A172 (cell line): Measurements from ENCODE around the gene RFX7. TPM values are rescaled to one million over a fixed set of nuclear protein-coding genes. Genes with fewer than 3 reads are reported as not detected.
A peak's percentile ranks its signal among the peaks of the same experiment; 100 is the strongest.

Experiments
- DNase-seq: peaks from one replicate; pipeline ENCODE4 v3.0.0-alpha.2; 2015; ENCODE audit warnings: low spot score
- total RNA-seq: library from RNA; depleted of rRNA; stranded (reverse); fragments of >200 nt; shearing (Covaris generic); gene quantifications from 2 replicates; pipeline ENCODE4 v1.2.3, GENCODE V29; 2014

RFX7 gene
- total RNA-seq, 1 experiment from 2014 or later: 2.9 TPM

DNA sequence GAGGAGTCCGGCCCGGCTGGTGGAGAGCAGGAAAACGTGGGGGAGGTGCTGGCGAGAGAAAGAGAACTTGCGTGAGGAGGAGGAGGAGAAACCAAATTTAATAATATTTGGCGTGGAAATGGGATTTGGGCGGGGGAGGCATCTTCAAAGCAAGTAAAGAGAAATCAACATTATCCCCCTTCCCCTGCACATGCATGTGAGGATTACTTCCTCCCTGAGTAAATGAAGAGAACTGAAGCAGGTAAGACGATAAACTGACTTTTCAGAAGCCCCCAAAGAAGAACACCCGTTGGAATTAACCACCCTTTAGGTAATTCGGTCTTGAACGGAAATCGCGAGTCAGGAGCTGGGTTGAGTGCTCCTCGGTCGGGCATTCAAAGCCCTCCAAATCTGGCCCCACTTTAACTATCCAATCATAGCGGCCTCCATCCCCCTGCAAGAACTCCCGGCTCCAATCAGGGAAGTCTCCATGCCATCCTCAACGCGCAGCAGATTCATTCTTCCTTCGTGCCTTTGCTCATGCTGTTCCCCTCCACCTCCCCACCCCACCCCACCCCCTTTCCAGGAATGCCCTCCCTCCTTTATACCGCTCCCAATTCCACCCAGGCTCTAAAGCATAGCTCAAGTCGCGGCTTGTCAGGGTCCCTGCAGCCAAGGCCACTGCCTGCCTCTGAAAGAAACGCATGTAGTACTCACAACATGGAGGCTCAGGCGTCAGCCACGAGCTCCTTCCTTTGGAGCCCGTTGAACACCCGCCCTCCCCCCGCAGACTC is 545 bp upstream of the RFX7 start:
- DNase-seq: peak; percentile 37

DNA sequence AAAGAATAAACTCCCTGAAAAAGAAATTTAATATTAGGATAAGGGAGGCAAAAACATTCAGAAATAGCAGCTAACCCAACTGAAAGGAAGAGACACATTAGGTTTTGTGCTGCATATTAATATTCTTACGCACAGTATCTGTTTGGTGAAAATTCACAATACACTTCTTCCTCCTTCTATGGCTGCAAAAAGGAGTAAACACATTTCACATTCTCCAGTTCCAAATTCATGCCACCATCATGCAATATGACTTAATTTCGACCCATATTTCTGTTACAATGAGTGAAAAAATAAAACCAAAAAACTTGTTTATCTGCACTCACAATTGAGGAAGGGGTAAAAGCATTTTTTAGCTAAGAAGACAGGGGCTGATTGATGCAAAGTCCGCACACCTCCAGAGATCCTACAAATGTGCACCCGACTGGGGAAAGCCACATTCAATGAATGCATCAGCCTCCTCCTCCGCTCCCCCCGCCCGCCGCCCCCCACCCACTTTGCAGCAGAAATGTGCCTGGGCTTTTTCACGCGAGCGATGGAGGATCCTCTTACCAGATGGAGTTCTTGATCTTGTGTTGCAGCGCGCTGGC is 1.0 kb downstream of the RFX7 start:
- DNase-seq: no peak

DNA sequence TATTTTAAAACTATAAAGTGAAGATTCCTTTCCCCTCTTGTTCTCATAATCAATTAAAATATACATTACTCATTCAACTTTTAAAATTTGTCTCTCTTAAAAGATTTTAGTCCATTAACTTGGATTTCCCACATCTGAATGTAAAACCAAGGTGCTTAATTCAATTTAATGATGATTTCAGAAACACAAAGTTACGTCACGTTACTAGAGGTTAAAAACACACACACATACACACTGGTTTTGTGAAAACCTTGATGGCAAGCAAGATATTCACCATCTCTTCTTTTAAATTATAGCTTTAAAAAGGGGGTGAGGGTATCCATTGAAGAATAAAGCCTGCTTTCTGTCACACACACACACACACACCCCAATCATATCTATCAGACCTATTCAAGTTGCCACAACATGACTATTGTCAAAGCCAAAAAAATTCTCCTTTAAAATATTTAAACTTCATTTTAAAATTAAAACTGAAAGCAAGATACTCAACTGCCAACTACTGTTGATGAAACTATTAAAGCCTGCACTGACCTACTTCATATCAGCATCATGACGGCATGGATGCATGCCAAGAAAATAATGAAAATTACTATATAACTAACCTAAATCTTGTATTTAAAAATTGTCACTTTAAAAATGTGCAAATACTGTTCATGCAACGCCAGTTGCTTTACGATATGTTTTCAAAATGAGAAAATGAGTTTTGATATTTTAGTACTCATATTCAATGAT is 2.1 kb downstream of the RFX7 start:
- DNase-seq: no peak

DNA sequence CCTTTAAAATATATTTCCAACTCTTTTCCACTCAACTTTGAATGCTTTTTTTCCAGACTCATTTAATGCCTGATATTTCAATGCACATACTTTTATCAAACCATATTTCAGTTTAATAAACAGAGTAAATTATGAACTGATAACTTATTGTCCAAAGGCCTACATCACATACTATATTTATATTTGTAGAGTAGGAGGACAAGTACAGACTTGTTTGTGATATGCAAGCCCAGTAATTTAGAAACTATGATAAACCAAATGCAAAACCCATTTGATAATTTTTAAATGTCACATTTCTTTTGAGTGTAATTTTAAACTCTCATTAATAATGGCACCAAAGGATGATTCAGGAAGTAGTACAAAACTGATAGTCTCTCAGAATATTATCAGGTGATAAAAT is 3.3 kb downstream of the RFX7 start:
- DNase-seq: no peak

DNA sequence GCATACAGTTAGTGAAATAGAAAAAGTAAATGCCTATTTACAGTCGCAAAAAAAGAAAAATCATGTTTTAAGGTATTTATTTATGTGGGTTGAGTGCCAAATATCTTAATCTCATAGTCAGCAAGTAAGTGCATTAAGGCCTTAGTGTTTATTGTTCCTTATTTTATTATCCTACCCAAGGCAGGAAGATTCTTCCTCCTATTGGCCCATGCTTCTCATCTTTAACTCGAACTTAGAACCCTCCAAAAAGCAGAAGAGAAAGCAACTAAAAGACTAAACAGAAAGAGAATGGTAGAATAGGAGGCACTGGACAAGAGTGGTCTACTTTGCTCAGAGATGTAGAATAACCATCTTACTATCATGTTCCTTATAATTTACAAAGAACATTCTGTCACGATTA is 7.5 kb downstream of the RFX7 start:
- no peak for DNase-seq

DNA sequence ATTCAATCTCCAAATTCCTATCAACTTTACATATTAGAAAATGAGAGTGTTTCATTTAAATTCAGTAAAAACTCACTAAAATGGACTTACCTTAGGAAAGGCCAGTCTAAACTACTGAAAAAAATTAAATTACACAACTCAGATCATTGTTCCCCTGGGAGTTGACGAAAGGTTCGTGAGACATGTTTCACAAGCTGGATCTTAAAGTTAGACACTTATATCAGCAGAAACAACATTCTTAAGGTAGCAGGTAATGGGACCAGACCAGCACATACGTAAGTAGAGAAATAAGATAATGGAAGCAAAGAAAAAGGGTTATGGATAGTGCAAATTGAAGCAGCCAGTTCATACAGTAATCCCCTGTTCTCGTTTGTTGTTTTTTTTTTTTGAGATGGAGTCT is 8.9 kb downstream of the RFX7 start:
- DNase-seq: no peak

DNA sequence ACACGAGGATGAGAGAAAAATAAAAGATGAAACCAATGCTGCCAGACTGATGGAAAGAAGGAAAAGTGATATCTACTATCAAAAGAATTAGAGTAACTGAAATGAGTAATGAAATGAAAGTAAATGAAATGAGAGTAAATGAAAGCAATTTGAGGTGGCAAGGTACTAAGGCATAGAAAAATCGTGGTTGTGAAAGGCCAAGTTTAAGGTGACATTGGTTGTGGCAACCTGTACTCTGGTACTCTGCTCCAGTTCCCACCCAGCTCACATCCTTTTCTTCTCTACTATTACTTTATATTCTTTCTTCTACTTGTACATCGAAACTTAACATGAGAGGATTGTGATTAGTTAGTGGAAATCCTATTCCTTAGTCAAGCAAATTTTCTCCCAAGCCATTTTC is 10.1 kb downstream of the RFX7 start:
- DNase-seq: no peak

DNA sequence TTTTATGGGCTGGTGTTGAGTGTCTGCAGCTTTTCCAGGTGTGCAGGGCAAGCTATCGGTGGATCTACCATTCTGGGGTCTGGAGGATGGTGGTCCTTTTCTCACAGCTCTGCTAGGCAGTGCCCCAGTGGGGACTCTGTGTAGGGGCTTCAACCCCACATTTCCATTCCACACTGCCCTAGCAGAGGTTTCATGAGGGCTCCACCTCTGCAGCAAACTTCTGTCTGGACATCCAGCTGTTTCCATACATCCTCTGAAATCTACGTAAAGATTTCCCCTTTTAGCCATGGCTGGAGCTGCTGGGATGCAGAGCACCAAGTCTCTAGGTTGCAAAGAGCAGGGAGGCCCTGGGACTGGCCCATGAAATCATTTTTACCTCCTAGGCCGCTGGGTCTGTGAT is 11.6 kb downstream of the RFX7 start:
- no peak for DNase-seq

DNA sequence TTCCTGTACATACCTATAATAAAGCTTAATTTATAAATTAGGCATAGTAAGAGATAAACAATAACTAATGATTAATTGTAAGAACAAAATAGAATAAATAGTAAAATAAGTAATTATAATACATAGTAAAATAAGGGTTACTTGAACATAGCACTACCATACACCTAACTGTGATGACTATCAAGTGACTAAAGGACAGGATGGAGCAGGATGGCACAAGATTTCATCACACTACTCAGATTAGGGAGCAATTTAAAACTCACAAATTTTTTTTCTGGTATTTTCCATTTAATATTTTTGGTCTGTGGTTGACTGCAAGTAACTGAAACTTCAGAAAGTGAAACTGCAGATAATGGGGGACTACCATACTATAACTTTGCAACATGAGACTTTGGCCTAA is 14.8 kb downstream of the RFX7 start:
- DNase-seq: no peak

DNA sequence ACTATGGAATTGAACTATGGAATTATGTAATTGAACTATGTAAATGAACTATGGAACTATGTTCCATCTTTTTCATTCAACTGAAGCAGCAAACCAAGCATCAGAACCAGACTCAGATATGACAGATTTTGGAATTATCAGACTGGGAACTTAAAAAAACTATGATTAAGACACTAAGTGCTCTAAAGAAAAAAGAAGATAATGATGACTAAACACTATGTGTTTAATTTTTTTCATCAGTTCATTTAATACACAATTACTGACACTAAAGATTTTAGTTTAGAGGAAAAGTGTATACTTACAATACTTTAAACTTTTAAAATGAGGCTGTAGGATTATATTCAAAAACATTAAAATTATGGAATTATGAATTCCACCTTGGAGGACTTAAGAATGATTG is 15.3 kb downstream of the RFX7 start:
- no peak for DNase-seq

DNA sequence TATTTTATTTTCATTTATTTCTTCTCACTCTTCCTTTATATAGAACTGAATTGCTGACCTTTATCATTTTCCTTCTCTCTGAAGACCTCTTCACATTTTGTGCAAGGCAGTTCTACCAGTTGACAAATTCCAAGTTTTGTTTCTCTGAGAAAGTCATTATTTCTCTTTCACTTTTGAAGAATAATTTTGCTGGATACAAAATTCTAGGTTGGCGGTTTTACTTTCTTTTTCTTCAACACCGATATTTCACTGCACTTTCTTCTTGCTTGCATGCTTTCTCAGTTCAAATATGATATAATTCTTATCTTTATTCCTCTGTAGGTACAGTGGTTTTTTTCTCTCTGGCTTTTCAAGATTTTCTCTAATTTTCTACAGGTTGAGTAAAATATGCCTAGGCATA is 15.9 kb downstream of the RFX7 start:
- no peak for DNase-seq

DNA sequence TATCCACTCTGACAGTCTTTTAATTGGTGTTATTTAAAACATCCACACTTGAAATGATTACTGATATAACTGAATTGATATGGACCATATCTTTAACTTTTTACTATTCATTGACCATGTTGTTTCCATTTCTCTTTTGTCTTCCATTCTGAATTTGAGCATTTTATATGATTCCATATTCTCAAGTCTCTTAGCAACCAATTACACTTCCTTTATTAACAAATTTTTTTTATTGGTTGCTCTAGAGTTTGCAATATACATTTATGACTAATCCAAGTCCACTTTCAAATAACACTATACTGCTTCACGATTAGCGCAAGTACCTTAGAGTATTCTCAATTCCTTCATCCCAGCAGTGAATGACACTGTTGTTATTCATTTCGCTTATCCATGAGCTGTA is 16.4 kb downstream of the RFX7 start:
- DNase-seq: no peak

DNA sequence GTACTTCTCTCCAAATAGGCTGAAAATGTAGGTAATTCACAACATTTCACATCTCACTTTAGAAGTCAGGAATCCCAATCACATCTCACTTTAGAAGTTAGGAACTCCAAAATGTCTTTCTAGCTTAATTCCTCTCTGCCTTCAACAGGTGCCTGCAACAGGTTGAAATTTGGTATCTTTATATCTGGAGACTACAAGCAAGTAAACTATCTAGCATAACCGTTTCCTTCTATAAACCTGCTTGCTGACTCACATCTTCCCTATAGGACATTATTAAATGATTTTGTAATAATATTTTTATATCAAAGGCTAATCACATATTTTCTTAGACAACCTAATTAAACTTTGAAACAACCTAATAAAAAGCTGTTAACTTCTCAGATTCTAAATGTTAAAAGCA is 18.2 kb downstream of the RFX7 start:
- no peak for DNase-seq

DNA sequence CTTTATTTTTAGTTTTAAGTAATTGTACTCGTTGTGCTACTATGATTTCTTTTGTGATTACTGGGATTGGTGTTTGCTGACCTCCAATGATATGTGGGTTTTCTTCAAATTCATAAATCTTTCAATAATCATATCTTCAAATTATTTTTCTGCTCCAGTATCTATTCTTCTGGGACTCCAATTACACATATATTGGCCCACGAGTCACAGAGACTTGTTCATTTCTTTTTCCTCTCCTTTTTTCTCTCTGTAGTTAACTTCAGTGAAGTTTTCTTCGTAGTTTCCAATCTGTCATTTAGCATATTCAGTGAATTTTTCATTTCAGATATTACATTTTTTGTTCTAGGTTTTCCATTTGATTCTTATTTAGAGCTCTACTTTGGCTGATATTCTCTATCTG is 21.4 kb downstream of the RFX7 start:
- no peak for DNase-seq

DNA sequence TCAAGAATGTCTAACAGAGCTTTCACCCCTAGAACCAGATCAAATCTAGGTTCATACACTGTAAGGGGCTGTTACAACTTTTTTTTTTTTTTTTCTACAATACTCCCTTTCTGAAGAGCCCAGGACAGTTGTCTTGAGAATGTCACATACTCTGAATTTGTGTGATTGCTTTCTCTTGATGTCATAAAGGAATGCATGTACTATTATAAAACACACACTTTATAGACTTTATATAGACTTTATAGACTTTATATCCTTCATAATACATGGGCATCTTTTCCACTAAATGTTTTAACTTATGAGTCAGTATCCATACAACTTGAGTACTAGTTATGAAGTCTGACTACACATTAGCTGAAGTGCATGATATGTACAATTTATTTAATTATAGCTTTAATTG is 26.3 kb downstream of the RFX7 start:
- no peak for DNase-seq

DNA sequence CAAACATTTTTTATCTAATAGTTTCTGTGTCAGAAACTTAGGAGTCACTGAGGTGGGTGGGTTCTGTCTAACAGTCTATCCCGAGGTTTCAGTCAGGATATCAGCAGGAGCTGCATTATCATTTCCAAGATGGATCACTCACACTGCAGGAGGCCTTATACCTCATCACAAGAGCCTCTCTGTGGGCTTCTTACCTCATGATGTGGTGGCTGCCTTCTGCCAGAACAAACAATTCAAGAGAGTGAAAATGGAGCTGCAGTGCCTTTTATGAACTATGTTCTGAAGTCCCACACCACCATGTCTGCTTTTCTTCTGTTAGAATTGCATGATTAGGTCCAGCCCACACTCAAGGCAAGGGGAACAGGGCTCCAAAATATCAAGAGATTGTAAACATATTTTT is 27.9 kb downstream of the RFX7 start:
- peak; percentile 49 for DNase-seq

DNA sequence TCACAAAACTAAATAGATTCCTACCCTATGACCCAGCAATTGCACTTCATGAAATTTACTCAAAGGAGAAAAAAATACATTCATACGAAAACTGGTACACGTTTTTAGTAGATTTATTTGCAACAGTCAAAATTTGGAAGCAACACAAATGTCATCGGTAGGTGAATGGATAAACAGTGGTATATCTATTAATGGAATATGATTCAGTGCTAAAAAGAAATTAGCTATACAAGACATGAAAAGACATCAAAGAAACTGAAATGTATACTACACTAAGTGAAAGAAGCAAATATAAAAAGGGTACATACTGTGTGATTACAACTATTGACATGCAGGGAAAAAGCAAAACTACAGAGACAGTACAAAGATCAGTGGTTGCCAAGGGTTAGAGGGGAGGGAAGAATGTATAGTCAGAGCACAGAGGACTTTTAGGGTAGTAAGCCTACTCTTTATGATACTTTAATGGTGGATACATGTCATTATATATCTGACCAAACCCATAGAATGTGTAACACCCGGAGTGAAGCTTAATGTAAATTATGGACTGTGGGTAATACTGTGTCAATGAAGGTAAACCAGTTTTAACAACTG is 31.6 kb downstream of the RFX7 start:
- DNase-seq: no peak

DNA sequence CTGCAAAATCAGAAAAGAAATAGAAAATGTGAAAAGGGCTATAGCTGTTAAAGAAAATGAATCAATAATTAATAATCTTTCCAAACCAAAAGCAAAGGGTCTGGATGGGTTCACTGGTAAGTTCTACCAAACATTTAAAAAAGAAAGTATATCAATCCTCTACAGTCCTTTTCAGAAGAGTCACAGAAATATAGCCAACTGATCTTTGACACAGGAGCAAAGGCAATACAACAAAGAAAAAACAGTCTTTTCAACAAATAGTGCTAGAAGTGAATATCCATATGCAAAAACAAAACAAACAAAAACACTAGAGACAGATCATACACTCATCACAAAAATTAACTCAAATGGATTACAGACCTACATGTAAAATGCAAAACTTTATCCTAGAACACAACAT is 32.6 kb downstream of the RFX7 start:
- DNase-seq: no peak

DNA sequence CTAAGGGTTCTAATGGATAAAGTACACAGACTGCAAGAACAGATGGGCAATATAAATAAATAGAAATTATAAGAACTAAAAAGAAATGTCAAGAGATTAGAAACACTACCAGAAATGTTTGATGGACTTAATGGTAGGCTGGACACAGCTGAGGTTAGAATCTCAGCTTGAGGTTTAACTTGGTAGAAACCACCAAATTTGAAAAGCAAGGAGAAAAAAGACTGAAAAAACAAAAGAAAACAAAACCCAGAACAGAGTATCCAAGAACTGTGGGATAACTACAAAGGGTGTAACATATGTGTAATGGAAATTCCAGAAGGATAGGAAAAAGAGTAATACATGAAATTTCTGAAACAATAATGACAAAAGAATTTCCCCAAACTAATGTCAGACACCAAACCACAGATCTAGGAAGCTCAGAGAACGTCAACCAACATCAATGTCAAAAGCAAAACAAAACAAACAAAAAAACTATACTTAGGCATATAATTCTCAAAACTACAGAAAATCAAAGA is 35.0 kb downstream of the RFX7 start:
- no peak for DNase-seq

DNA sequence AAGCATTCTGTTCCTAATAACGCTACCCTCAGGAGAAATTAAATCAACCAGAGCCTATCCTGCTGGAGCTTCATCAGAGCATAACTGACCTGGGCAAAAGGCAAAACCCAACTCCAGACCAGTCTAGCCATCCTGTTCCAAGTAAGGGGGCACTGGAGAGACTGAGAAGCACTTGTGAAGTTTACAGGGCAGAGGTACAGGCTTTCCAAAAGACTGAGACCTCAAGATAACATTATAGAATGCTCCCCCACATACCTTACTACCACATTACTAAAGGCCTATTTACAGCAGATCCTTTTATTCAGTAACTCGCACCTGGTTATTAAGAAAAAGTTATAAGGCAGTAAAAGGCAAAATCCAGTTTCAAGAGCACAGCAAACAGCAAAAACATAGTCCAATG is 35.5 kb downstream of the RFX7 start:
- DNase-seq: no peak

DNA sequence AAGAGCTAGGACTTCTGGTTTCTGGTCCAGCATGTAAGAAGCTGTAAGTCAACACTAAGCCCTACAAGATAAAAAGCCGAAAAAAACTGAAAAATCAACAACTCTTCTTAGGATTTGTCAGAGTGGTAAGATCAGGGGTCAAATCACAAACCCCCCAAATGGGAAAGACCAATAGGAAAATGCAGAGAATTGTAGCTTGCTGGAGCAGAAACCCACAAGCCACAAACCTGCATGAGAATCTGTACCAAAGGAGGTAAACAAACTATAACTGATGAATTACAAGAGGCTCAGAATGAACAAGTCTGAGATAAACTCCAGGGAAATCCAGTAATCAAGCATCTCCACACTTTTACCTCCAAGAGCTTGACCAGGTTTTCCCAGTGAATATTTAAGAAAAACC is 36.0 kb downstream of the RFX7 start:
- no peak for DNase-seq

DNA sequence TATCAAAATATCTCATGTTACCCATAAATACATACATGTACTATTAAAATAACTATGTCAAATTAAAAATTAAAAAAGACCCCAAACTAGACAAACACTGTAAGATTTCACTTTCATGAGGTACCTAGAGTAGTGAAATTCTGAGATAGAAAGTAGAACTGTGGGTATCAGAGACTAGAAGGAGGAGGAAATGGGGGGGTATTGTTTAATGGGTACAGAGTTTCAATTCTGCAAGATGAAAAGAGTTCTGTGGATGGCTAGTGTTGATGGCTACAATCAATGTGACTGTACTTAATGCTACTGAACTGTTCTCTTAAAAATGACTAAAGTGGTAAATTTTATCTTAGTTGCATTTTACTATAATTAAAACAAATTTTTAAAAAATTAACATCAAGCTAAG is 36.6 kb downstream of the RFX7 start:
- no peak for DNase-seq
